HG03521 (cell line): ENCODE measurements around the gene GPR89B.
"Not testable (repeated sequence)": the region's sequence is repeated elsewhere in the genome, so short reads cannot be mapped to it uniquely, and the experiment has no call there.

Experiments used
- ATAC-seq: cut with Tn5 transposase; IDR thresholded peaks from one replicate; pipeline ENCODE4 v1.9.1; 2021; ENCODE audit warnings: mild to moderate bottlenecking, moderate library complexity; ENCODE audit not compliant: unreplicated experiment

Gene GPR89B

DNA sequence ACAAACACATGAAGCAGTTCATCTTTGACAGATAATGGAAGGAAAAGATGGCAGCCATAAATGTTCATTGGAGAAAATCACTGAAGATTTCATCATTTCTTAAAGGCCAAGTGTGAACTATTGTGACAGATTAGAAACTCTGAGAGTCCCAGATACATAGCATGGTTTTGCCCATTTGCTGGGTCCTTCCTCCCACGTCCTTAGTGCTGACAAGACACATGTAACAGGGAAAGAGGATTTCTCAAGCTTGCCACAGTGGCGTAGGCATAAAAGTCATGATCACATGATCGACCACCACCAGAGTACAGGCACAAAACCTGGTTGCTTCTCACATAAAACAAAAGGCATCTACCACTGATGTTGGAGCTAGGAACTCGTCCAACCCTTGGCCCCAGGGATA, 98.8 kb downstream of the GPR89B start:
- ATAC-seq: not testable (repeated sequence)

DNA sequence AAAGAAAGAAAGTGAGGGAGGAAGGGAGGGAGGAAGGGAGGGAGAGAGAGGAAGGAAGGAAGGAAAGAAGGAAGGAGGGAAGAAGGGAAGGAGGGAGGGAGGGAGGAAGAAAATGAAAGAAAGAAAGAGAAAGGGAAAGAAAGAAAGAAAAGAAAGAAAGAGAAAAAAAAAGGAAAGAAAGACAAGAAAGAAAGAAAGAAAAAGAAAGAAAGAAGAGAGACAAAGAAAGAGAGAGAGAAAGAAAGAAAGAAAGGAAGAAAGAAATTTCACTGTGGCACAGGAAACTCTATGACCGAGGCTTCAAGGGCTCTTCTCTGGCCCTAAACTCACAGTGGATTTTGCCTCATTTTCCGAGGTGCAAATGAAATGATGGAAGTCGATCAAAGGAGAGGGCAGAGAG, 104.0 kb downstream of the GPR89B start:
- not testable (repeated sequence) for ATAC-seq

GRCh38 chr1:148032690-148033089, 104.5 kb downstream of the GPR89B start:
- not testable (repeated sequence) for ATAC-seq

DNA sequence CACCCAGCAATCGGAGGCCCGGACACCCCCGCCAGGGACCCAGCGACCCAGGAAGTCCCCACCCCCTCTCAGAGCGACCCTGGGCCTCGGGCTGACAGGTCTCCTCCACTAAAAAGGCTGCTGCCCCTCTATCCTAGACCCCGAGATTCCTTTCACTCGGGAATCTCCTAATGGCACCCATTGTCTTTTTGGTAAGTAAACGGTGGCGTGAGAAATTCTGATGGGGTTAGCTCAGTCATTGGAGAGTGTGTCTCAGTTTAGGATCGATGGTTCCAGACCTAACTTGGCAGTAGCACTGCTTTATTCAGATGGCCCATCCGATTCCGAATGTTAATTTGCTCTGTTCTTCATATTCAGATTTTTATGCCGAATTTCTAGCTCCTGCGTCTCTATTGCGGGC, 104.9 kb downstream of the GPR89B start:
- ATAC-seq: not testable (repeated sequence)

DNA sequence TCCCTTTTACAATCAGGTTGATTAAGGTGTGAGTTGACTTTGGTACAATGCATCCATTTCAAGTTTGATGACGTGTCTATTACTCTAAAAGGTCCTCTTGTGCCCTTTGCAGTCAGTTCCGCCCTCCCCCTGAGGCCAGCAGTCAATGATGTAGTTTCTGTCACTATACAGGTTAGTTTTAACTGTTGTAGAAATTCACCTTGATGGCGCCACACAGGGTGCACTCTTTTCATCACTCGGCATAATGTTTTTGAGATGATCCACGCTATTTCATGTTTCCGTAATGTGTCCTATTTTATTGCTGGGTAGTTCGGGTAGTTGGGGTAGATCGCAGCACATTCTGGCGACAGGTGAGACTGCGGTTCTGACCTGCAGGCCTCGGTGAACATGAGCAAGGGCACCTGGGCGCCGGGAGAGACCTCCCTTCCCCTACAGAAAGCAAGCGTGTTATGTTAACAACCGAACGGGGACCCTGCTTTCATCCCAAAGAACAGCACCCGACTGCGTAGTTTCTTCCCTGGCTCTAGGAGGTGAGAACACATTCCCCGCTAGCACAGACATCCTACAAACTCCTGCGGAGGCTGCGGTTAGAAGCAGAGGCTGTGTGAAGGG, 109.7 kb downstream of the GPR89B start:
- peak; percentile 5 for ATAC-seq

GRCh38 chr1:148038462-148039333, 110.5 kb downstream of the GPR89B start:
- ATAC-seq: peak; percentile 82
